PFSK-1 (cell line): ENCODE results near the gene CCDC93.

Experiments
- FOXP2 ChIP-seq: optimal IDR thresholded peaks from 2 replicates; pipeline ENCODE3; 2011; ENCODE audit warnings: borderline replicate concordance, control low read depth, inconsistent platforms; ENCODE audit not compliant: insufficient read depth; ENCODE audit errors: extremely low read length, extremely low read depth
- POLR2AphosphoS5 ChIP-seq: IDR thresholded peaks from 2 replicates; pipeline ENCODE4 v1.6.1; 2012; ENCODE audit warnings: low read depth, mild to moderate bottlenecking, control low read depth, low read length, moderate library complexity
- REST ChIP-seq, 2 experiments: IDR thresholded peaks; 2 replicates each; pipeline versions ENCODE4 v1.6.1 to v1.8.0; 2011 to 2012; ENCODE audit warnings: low read depth in 2 of 2, low read length in 2 of 2, control low read depth in 1 of 2, inconsistent platforms in 1 of 2, mild to moderate bottlenecking in 1 of 2, moderate library complexity in 1 of 2; ENCODE audit not compliant: insufficient read depth in 1 of 2
- SIN3A ChIP-seq: IDR thresholded peaks from 2 replicates; pipeline ENCODE4 v1.6.1; 2012; ENCODE audit warnings: mild to moderate bottlenecking, low read length, moderate library complexity, borderline replicate concordance; ENCODE audit not compliant: insufficient read depth
- TAF1 ChIP-seq: IDR thresholded peaks from 2 replicates; pipeline ENCODE4 v1.6.1; 2012; ENCODE audit warnings: low read length, control low read depth, borderline replicate concordance; ENCODE audit not compliant: insufficient read depth

The CCDC93 gene

DNA sequence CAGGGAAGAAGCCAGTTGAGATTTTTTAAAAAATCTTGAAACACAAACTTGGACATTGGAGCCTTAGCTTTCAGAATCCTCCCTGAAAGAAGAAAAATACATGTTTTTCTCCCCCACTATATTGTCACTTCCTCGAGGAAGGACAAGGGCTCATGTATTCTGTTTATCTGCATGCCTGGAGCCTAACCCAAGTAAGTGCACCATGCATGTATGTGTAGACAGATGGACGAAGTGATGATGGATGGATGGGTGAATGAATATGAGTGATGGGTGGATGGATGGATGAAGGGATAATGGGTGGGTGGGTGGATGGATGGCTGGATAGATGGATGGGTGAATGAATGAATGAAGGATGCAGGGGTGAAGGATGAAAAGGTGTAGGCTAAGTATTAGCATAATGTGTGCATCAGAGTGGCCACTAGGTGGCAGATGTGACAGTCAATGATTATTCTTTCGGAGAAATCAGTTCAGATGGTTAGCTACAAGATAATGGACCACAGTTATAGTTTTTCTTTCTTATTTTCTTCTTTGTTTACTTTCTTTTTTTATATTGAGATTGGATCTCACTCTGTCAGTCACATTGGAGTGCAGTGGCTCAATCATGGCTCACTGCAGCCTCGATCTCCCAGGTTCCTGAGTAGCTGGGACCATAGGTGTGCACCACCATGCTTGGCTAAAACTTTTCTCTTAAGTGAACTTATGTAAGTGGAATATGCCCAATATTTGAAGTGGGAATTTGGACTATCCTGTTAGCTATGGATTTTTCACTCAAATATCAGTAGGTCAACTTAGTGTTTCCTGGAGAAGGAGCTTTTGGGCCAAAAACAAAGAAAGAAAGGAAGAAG, 18.5 kb upstream of the CCDC93 start:
- TF ChIP-seq FOXP2, result no peak
- no peak for TF ChIP-seq POLR2AphosphoS5
- no peak for TF ChIP-seq REST (IDR thresholded peaks at IDR 0.05; ENCODE audit: insufficient read depth in 1 of 2, low read depth in 2 of 2, low read length in 2 of 2)
- no peak for TF ChIP-seq TAF1
- no peak for TF ChIP-seq SIN3A

GRCh38 chr2:118031566-118031965, 17.7 kb upstream of the CCDC93 start:
- TF ChIP-seq POLR2AphosphoS5 (no peak), REST (IDR thresholded peaks at IDR 0.05; ENCODE audit: insufficient read depth in 1 of 2, low read depth in 2 of 2, low read length in 2 of 2) (no peak)

- TF ChIP-seq REST (IDR thresholded peaks at IDR 0.05; ENCODE audit: insufficient read depth in 1 of 2, low read depth in 2 of 2, low read length in 2 of 2), result no peak
- no peak for TF ChIP-seq SIN3A
- TF ChIP-seq TAF1, result no peak
- TF ChIP-seq FOXP2, result no peak
- no peak for TF ChIP-seq POLR2AphosphoS5
Measured at GRCh38 chr2:118029025-118029424, 15.2 kb upstream of the CCDC93 start.

- no peak for TF ChIP-seq FOXP2
- TF ChIP-seq SIN3A, result no peak
Measured at GRCh38 chr2:118021356-118021755, 7.5 kb upstream of the CCDC93 start.

DNA sequence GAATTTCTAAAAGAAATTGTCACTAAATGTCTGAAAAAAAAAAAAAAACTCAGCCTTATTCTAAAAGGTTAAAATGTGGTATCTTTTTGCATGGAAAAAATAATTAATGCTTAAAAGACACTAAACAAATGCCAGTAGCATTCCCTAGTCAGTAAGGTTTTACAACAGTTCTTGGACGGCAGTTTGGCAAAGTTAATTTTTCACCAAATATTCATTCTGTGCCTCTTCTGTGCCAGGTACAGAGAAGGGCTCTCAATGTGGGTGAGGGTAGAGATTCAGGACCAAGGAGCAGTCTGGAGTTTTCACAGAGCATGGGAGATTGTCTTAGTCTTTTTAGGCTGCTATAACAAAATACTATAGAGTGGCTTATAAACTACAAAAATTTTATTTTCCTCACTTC, 6.0 kb upstream of the CCDC93 start:
- TF ChIP-seq SIN3A (no peak), REST (IDR thresholded peaks at IDR 0.05; ENCODE audit: insufficient read depth in 1 of 2, low read depth in 2 of 2, low read length in 2 of 2) (no peak), TAF1 (no peak), POLR2AphosphoS5 (no peak), FOXP2 (no peak)
